OCI-M2 (cell line): ENCODE data around the gene ACSF3.
"Not testable (repeated sequence)": the region's sequence is repeated elsewhere in the genome, so short reads cannot be mapped to it uniquely, and the experiment has no call there.

ENCODE experiments used
- DNase-seq: peaks from one replicate; lab custom pipeline; 2025; ENCODE audit not compliant: unreplicated experiment; lab: John Stamatoyannopoulos, UW

Gene ACSF3

DNA sequence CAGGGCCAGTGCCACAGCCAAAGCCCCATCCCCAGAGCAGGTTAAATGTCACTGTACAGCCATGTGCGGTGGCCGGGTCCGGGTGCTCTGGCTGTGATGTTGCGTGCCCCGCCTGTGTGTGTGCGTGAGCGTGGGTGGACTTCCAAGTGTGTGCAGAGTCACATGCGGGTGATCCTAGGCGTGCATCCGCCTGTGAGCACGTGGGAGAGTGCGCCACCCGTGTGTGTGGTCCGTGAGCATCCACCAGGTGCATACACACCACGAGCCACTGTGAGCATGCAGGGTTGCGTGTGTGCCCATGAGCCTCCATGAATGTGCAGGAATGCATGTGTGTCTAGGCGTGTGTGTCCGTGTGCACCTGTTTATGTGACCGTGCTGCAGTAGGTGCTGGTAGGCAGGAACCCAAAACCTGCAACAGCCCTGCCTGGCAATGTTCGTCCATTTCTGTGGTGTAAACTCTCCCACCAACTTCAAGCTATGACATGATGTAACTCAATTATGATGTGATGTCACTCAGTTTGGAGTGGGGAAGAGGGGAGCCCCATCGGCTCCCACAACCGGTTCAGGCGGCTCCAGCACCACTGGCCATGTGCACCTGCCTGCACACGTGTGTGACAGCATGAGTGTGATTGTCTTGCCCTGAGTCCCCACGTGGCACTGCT is 37.6 kb upstream of the ACSF3 start:
- DNase-seq = no peak

DNA sequence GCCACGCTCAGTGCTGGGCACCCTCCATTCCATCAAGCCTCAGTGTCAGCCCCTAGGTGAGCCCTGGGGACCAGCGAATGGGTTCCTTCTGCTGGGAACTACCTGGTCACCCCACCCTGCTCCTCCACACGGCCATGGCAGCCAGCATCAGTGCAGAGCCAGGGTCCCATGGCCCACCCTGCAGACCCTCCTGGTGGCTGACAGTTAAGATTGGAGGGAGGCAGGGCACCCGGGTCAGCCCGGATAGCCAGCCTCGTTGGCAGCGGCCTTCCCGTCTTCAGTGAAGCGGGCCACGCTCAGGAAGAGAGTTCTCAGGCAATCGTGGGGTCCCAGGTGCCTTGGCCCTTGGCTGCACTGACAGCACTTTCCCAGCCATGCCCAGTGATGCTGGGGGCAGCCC is 37.1 kb upstream of the ACSF3 start:
- no peak for DNase-seq

DNA sequence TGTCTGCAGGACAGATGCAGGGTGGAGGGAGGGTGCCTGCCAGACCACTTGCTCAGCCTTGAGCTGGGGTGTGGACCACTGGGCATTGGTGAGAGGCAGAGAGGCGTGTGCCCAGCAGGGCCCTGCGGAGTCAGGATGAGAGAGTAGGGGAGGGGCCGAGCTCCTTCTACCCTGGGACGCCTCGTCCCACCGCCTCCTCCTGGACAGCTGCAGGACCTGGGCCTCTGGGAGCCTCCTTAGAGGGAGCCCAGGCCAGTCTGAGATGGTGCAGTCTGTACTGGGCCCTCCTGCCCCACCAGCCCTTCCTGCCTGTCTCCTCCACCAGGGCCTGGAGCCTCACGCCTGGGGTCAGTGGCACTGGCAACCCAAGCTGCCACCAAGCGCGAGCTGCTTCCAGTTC is 35.9 kb upstream of the ACSF3 start:
- no peak for DNase-seq

DNA sequence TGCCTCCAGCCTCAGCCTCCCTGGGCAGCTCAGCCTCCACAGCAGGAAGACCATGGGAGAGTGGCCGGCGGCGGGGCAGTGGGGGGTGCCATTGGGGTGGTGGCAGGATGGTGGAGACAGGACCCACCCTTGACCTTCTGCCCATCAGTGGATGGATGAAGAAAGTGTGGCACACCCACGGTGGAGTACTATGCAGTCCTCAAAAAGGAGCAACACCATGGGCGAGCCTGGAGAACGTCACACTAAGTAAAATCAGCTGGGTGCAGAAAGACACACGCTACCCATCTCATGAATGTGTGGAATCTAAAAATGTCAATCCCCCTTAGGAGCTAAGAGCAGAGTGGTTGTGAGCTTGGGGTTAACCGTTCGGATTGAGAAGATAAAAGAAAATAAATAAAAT is 34.8 kb upstream of the ACSF3 start:
- DNase-seq = no peak

DNA sequence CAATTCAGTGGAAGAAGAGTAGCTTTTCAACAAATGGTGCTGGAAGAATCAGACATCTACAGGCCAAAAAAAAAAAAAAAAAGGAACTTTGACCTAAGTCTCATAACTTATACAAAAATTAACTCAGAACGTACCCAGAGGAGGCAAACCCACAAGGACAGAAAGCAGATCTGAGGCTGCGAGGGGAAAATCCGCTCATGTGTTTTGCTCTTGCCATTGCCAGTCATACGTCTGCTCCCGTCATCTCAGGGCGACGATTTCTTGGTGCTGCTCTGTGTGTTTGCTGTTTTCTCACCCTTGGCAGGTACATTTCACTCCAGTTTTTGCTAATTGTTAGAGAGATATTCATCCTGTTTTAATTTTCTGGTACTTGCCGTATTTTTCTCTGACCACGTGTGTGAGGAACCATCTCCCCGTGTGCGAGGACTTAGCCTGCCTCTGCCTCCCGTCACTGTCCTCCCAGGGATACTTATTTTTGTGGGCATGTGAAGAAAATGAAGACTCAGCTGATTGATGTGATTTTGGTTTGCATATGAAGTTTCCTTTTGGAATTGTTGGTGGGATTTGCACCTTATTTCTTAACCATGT is 33.4 kb upstream of the ACSF3 start:
- DNase-seq = no peak

DNA sequence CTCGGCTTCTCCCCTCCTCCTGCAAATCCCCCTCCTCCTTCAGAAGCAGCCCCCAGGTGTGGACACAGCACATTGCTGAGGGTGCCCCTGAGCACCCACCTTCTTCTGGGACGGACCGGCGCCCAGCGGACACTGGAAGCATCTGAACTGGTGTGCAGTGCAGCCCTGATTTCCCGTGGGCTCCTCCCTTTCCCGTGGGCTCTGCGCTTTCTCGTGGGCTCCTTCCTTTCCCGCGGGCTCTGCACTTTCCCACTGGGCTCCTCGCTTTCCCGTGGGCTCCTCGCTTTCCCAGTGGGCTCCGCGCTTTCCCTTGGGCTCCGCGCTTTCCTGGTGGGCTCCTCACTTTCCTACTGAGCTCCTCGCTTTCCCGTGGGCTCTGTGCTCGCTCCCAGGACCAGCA is 32.6 kb upstream of the ACSF3 start:
- no peak for DNase-seq

DNA sequence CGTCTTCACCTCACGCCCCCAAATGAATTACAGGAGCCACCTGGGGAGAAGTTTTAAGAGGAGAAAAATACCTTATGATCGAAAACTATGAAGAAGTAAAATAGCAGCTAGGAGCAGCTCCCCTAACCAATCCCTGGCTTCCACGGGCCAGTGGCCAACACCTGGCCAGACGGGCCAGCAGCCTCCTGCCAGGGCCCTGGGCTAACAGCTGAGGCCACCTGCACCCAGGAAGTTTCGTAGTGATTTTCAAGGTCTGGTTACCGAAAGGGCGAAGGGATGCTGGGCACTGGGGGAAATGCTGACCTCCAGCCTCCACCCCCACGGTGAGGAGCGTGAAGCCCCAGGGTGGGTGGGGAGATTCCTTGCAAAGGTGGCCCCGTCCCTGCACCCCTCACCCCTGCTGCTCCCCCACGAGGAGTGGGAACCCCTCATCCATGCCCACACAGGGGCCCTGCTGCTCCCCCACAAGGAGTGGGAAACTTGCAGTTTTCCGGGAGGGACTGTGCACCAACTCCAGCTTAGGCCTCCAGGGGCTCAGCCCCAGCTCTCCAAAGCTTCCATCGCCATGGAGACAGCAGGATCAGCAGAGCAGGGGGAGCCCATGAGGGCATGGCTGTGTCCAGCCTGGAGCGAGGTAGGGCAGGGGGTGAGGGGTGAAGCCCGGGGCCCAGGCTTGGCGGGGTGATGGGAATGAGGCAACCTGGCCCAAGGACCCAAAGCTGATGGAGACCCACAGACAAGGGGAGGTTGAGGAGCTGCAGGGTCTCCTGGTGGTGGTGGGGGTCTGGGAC is 31.9 kb upstream of the ACSF3 start:
- DNase-seq = no peak

DNA sequence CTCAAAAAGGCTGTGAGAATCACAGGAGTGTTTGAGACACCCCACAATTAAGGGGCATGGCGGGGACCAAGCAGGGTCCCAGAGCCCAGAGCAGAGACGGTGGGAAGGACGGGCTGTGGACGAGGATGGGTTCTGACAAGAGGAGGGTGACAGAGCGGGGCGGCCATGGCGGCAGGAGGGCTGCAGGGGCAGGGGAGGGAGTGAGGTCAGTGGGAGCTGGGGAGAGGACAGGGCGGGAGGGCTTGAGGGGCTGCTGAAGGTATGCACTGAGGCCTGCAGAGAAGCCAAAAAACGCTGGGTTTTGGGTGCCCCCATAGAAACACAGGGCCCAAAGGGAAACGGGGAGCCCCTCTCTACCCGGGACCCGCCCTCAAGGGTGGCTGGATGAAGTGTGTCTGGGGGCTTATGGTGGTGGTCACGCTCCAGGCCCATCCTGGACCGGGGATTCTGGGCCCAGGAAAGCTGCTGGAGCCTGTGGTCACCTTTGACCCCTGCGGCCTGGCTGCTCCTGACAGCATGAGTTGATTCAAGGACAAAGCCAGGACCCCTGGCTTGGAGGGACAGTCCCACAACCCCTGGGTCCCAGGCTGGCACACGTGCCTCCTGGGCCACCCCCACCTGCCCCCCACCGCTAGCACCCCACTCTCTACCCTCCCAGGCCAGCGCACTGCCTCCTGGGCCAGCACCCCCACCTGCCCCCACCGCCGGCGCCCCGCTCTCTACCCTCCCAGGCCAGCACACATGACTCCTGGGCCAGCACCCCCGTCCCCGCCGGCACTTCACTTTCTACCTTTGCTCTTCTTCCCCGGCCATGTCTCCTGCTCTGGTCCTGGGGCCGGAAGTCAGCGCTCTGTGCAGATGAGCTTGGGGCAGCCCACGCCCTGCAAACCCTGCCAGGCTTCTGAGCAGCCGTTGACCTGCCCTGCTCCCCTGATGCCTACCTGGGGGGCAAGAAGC is 31.0 kb upstream of the ACSF3 start:
- DNase-seq = no peak

DNA sequence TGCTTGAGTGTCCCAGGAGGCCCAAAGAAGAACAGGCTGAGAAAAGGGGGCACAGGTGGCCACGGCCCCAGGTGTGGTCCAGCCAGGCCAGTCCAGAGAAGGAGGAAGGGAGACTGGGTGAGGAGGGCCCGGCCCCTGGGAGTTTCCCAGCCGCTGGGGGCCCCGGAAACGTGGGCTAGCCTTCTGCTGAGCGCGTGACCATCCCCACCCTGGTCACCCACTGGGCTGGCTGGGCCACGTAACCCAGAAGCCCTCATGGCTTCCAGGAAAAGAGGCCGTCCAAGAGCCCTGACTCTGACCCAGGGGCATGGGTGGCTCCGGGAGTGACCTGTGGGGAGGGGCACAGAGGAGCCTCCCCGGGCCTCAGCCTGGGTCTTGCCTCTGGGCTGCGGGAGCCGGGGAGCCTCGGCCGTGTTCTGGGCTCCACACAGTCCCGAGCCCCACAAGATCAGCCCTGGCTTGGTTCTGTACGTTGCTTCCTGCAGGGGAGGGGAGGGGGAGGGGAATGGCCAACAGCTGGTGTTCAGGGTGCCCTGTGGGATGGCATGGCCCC is 29.8 kb upstream of the ACSF3 start:
- DNase-seq = no peak

DNA sequence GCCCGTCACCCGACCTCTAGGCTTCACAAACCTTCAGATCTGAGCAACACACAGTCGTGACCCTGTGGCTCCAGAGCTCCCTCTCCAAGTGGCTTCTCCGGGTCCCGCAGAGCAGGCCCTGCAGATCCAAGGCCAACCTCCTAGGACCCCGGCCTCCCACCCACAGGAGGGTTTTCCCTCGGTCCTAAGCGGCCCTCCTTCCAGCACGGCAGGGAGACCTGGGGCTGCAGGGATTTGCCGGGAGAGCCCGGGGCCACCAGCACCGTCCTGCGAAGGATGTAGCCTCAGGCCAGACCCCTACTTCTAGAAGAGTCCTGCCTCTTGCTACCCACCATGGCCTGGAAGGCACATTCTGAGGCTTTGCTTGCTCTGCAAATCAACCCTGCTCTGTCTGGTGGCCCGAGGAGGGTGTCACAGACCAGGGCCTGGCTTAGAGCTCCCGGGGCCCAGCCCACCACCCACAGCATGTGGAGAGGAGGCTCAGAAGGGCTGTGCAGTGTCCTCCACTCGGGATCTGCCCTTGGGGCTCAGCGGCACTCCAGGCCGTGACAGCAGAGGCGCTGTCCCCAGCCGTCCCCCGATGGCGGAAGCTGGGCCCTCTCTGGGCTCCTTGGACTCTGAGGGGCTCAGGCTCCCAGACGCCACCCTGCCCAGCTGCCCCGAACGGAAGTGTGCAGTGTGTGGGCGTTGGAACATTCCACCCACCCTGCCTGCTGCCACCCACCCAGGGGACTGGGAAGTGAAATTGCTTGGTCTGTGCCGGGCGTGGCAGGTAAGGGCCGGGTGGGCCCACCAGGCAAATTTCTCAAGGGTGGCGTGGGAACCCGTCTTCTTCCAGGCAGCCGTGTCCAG is 28.8 kb upstream of the ACSF3 start:
- DNase-seq = no peak

DNA sequence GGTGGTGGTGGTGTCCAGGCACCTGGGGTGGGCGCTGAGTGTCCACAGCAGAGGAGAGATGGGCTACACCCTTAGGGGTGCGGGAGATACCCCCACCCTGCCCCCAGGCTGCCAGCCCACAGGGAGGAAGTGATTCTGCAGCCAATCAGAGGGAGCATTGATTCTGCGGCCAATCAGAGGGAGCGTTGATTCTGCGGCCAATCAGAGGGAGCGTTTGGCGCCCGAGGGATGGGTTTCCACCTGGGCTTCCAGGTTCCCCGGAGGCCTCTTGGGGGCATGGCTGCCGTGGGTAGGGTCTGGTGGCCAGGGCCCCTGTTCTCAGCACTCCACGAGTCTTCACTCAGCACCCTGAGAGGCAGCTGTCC is 28.2 kb upstream of the ACSF3 start:
- DNase-seq = no peak

DNA sequence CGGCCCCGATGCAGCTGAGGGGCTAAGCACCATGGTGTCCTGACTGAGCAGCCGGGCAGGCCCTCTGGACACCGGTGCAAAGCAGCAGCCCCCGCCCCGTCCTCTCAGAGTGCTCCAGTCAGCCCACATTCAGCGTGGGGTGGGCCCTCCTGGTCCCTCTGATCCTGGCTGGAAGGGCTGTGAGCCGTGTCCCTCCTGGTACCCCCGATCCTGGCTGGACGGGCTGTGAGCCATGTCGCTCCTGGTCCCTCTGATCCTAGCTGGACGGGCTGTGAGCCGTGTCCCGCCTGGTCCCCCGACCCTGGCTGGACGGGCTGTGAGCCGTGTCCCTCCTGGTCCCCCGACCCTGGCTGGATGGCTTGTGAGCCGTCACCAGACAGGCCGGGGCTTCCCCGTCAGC is 26.9 kb upstream of the ACSF3 start:
- no peak for DNase-seq

DNA sequence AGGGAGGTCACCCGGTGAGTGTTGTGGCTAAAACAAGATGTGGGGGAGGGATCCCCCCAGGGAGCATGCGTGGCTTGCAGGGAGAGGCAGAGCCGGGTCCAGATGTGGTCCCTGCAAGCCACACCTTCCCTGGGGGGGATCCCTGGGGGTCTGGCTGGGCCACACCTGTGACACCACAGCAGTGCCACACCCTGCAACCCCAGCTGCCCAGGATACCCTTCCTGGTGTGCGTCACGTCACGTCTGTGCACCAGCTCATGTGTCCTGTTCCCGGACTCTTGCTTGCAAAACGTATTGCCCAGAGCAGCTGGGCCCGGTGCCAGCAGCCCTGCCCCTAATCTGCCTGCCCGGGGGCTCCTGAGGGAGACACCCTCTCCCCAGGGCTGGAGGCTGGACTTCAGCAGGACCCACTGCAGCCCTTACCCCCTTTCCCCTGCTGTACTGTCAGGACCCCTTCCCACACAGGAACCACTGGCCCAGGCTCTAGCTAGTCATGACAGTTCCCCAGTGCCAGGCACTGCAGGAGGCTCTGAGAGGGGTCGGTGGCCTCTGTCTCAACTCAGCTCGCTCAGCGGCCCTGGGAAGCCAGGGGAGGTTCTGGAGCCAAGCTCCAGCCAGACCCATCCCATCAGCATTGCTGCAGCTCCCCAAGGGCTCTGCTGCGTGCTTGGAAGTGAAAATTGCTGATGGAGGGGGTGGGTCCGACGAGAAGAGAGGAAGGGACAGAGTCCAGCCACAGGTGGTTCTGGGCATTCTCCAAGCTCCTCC is 25.8 kb upstream of the ACSF3 start:
- DNase-seq = no peak

DNA sequence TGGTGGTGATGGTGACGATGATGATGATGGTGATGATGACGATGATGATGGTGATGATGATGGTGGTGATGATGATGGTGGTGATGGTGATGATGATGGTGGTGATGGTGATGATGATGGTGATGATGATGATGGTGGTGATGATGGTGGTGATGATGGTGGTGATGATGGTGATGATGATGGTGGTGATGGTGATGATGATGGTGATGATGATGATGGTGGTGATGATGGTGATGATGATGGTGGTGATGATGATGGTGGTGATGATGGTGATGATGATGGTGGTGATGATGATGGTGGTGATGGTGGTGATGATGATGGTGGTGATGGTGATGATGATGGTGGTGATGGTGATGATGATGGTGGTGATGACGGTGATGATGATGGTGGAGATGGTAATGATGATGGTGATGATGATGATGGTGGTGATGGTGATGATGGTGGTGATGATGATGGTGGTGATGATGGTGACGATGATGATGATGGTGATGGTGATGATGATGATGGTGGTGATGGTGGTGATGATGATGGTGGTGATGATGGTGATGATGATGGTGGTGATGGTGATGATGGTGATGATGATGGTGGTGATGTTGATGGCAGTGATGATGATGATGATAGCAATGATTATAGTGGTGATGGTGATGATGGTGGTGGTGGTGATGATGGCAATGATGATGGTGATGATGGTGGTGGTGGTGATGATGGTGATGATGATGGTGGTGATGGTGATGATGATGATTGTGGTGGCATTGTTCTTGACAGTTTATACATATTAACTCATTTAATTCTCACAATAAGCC is 24.6 kb upstream of the ACSF3 start:
- not testable (repeated sequence) for DNase-seq

DNA sequence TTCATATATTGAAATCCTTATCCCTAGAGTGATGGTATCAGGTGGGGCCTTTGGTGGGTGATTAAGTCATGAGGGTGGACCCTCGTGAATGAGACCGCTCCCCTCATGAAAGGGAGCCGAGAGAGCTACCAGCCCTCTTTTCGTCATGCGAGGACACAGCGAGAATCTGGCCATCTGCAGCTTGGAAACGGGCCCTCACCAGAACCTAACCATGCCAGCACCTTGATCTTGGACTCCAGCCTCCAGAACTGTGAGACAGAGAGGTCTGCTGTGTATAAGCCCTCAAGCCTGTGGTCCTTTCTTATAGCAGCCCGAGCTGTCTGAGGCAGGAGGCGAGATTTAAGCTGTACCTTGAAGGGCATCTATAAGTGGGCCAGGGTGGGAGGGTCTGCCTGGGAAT is 23.7 kb upstream of the ACSF3 start:
- DNase-seq = no peak

DNA sequence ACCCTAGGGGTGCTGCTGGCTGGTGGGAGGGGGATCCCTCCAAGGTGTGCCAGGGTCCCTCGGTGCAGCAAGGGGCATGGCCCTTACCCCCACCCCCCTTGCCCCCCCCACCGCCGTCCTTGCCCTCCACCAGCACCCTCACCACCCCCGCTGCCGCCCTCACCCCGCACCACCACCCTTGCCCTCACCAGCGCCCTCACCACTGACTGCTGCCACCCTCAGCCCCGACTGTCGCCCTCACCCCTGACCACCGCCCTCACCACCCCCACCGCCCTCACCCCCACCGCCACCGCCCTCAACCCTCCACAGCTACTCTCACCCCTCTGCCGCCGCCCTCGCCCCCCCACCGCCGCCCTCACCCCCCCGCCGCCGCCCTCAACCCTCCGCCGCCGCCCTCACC is 23.1 kb upstream of the ACSF3 start:
- no peak for DNase-seq

DNA sequence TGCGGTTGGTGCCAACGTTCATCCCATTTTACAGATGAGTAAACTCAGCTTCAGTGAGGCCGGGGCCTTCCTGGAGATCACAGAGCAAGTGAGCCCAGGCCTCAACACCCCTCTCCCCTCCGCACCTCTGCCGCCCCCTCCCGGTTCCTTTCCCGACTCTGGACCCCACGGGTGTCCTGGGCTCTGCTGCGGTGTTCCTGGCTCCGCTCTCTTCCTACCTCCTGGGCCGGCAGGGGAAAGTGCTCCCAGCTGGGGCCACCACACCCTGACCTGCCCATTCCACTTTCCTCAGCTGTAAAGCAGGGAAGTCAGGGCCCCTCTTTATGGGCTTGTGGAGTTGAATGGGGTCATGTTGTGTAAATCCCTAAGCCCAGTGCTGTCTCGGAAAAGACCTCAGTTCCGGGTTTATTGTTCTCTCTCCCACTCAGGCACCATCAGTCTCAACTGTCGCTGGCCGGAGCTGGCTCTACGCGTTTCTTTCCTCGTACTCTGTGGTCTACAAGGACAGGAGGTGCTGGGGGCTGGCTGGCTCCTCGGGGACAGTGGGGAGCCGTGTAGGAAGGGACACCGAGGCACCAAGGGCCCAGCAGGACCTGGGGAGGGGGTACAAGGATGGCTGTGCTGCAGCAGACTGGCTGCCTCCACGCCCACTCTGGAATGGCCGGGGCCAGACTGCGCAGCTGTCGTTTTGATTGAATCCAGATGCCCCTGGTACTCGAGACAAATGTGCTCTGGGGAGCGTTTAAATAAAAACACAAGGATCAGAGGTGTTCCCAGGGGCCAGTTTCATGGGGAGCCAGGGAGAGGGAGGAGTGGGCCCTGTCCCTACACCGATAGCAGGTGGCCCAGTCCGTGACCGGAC is 21.7 kb upstream of the ACSF3 start:
- DNase-seq = no peak
